OCI-LY3 (cell line): Measurements from ENCODE around the gene SHROOM3.

Experiments
- CTCF ChIP-seq: fragments of 200-600, 300-600 bp; sonication (generic); IDR thresholded peaks from 2 replicates; pipeline ENCODE4 v1.5.1; 2014; ENCODE audit warnings: antibody characterized with exemption, low read length, low read depth
- EZH2phosphoT487 ChIP-seq: fragments of 200-600 bp; shearing (Covaris generic); IDR thresholded peaks from 2 replicates; pipeline ENCODE4 v1.6.1; 2018; ENCODE audit warnings: antibody characterized with exemption, mixed run types, low read depth

- no peak for TF ChIP-seq CTCF
- no peak for TF ChIP-seq EZH2phosphoT487
Observed at GRCh38 chr4:76610751-76611547, 175.9 kb downstream of the SHROOM3 start.
